Skin epidermis (tissue), 12 donors: ENCODE data around the gene ACD.

Experiments used
- H3K27ac ChIP-seq, 21 experiments: fragments of 200-600 bp; sonication (generic) in 11 of 21; one replicate each; pipeline ENCODE4 v1.5.0; 2020; ENCODE audit warnings: mild to moderate bottlenecking in 3 of 21, inconsistent platforms in 2 of 21, moderate library complexity in 2 of 21
- H3K4me3 ChIP-seq, 7 experiments: fragments of 200-600 bp; sonication (generic) in 2 of 7; one replicate each; pipeline ENCODE4 v1.5.0; 2020; ENCODE audit warnings: inconsistent platforms in 2 of 7, mild to moderate bottlenecking in 2 of 7, moderate library complexity in 1 of 7

The ACD gene

DNA sequence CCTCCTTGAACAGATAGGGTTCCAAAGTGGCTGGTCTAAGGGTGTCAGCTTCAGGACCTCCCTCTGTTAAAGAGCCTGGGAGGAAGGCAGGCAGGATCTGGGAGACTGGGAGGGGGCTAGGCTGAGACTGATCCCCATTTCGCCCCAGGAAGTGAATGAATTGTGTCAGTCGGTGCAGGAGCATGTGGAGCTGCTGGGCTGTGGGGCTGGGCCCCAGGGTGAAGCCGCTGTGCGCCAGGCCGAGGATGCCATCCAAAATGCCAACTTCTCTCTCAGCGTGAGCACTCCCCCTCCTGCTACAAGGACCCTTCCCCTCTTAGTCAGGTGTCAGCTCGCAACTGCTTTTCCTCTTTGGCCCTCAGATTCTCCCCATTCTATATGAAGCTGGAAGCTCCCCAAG is 9.0 kb downstream of the ACD start:
- no peak overlapping the region for H3K4me3 ChIP-seq
- no peak overlapping the region for H3K27ac ChIP-seq

GRCh38 chr16:67650023-67650422 is 10.0 kb downstream of the ACD start:
- Histone ChIP-seq H3K27ac (no peak overlapping the region), H3K4me3 (no peak overlapping the region)

GRCh38 chr16:67649494-67649931 is 10.5 kb downstream of the ACD start:
- no peak overlapping the region for H3K27ac ChIP-seq
- no peak overlapping the region for H3K4me3 ChIP-seq

- Histone ChIP-seq H3K27ac (no peak overlapping the region), H3K4me3 (no peak overlapping the region)
Observed at GRCh38 chr16:67648764-67649407, 11.2 kb downstream of the ACD start.

- H3K4me3 ChIP-seq = no peak overlapping the region
- H3K27ac ChIP-seq = no peak overlapping the region
Observed at GRCh38 chr16:67648088-67648763, 11.8 kb downstream of the ACD start.

GRCh38 chr16:67647681-67648080 is 12.4 kb downstream of the ACD start:
- Histone ChIP-seq H3K4me3 (no peak overlapping the region), H3K27ac (no peak overlapping the region)

DNA sequence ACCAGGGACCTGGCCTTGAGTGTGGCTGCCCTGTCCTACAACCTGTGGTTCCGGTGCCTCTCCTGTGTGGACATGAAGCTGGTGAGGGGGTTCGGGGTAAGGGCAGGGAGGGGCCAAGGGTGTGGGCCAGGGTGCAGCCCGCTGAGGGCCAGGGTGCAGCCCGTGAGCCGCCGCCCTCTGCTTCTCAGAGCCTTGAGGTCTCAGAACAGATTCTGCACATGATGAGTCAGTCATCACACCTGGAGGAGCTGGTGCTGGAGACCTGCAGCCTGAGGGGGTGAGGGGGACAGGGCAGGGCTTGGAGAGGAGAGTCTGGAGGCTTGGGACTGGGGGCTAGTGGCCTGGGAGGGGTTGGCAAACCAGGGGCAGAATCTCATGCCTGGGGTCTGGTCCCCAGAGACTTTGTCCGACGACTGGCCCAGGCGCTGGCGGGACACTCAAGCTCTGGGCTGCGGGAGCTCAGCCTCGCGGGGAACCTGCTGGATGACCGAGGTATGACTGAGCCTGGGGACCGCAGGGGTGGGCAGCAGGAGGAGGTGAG is 12.9 kb downstream of the ACD start:
- Histone ChIP-seq H3K4me3 (no peak overlapping the region), H3K27ac (no peak overlapping the region)

GRCh38 chr16:67645397-67646121 is 14.5 kb downstream of the ACD start:
- Histone ChIP-seq H3K27ac (peak overlapping the region in 17 of 21 experiments; percentile 4 to 90 (median 66)), H3K4me3 (peak overlapping the region; percentile 29 to 45 (median 35))

DNA sequence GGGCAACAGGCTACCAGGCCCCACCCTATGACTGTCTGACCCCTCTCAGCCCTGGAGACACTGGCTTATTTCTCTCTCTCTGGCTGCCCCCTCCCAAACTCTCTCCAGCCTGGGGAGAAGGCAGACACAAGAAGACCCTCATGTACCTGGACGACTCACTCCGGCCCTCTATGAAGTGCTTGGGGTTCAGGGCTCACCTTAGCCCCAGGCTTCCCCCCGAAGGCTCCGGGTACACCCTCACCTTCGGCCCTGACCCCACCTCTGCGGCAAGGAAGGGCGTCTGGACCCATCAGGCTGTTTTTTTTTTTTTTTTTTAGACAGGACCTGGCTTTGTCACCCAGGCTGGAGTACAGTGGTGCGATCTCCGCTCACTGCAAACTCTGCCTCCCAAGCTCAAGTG is 16.0 kb downstream of the ACD start:
- Histone ChIP-seq H3K4me3 (no peak overlapping the region), H3K27ac (no peak overlapping the region)

- H3K27ac ChIP-seq = no peak overlapping the region
Observed at GRCh38 chr16:67641779-67642708, 18.0 kb downstream of the ACD start.

DNA sequence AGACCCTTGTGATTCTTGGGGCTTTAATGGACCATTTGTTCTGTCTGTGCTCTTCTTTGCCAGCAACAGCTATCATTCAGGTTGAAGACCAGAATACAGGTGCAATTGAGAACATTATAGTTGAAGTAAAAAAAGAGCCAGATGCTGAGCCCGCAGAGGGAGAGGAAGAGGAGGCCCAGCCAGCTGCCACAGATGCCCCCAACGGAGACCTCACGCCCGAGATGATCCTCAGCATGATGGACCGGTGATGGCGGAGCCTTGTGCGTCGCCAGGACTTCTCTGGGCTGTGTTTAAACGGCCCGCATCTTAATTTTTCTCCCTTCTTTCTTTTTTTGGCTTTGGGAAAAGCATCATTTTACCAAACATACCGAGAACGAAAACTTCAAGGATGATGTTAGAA is 22.4 kb downstream of the ACD start:
- Histone ChIP-seq H3K4me3 (no peak overlapping the region), H3K27ac (no peak overlapping the region)

More at GRCh38 chr16:67641779-67642708, 18.0 kb downstream of the ACD start:
- no peak overlapping the region for H3K4me3 ChIP-seq

DNA sequence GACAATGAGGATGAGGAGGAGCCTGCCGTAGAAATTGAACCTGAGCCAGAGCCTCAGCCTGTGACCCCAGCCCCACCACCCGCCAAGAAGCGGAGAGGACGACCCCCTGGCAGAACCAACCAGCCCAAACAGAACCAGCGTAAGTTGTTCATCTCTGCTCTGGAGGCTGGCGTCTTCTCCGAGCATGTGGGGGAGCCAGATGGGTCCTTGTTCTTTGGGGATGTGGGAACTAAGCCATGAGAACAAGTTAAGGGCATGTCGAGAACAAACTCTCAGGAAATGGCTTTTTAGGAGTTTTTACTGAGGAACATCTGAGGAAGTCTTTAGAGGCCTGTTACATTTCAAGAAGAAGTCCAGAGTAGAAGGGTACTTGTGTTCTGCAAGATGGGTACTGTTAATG is 23.3 kb downstream of the ACD start:
- Histone ChIP-seq H3K27ac (no peak overlapping the region), H3K4me3 (no peak overlapping the region)

DNA sequence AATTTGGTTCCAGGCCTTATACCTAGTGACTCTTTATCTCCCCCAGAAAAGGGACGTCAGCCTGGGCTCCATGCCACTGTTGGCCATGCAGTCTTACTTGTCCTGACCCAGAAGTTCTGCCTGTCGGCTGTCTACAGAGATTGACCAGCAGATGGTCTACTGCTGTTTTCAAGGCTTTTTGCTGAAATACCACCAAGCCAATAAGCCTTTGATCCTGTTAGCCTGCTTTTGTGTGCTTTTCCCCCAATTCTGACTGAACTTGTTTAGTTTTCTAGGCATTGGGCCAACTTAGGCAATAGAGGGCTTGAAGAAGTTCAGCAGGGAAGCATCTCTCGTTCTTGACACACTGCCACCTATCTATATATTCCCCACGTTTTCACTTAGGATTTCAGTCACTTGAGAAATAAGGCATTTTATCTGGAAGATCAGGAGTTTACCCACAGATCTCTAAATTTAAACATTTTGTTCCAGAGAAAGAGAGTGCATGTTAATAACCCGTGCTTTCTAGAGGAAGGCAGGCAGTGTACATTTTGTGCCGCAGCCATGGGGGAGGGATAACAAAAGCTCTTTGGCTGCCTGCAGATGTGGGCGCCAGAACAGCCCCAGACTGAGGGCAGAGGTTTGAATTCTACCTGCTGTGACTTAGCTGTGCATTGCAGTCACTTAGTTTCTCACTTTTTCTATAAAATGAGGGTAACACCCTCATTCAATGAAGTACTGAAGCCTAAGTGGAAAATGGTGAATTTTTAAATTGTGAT is 27.5 kb downstream of the ACD start:
- Histone ChIP-seq H3K27ac (no peak overlapping the region), H3K4me3 (no peak overlapping the region)

DNA sequence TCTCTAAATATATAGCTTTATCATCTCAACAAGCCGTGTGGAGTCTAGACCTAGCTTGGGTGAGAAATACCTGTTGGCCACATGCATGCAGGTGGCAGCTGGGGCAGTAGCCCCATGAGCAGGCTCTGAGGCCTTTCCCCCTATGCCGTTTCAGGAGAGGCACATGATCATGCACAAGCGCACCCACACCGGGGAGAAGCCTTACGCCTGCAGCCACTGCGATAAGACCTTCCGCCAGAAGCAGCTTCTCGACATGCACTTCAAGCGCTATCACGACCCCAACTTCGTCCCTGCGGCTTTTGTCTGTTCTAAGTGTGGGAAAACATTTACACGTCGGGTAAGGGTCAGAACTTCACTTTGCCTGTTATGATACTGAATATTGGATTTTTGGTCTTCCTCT is 31.8 kb downstream of the ACD start:
- Histone ChIP-seq H3K4me3 (no peak overlapping the region), H3K27ac (no peak overlapping the region)

- H3K4me3 ChIP-seq = no peak overlapping the region
- H3K27ac ChIP-seq = no peak overlapping the region
Observed at GRCh38 chr16:67613808-67614207, 46.3 kb downstream of the ACD start.

DNA sequence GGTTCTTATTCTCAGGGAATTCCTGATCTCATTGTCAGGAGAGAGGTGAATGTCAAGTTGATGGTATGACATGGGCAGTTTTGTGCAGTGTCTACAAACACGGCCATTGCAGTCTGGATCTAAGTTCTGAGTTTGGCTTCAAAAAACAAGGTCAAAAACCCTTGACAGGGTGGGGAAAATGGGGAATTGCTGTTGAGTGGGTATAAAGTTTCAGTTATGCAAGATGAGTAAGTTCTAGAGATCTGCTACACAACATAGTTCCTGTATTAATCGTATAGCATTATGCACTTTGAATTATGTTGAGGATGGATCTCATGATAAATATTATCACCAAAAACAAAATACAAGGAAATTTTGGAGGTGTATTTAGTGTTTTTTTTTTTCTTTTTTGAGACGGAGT is 51.7 kb downstream of the ACD start:
- H3K4me3 ChIP-seq = no peak overlapping the region
- no peak overlapping the region for H3K27ac ChIP-seq
